Hepatic stellate cell (primary cell): ENCODE data around the gene CHST14.

Experiments
- DNase-seq: peaks from one replicate; pipeline ENCODE4 v3.0.0; 2011; ENCODE audit warnings: low spot score

Gene CHST14

DNA sequence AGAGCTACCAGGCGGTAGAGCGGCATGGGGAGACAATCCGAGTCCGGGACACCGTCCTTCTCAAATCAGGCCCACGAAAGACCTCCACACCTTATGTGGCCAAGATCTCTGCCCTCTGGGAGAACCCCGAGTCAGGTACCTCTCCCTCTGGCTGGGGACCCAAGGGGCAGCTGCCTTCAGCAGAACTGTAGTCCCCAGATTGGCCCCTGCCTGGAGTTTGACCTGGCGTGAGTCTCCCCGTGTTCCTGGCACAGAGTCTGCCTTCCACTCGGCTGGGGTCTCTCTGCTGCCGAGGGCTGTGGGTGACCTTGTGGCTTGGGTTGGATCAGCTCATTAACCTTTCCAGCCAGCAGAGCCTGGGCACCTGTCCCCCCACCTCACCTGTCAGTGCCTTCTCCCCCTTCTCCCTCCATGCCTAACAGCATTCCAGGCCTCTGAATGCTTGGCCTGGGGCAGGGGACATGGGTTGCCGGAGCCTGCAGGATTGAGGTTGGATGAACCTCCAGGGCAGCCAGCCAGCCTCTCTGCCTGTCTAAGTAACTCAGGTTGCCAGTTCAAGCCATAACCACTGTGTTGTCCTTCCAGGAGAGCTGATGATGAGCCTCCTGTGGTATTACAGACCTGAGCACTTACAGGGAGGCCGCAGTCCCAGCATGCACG lies 6.8 kb upstream of the CHST14 start:
- no peak for DNase-seq

GRCh38 chr15:40464595-40465185 lies 6.1 kb upstream of the CHST14 start:
- no peak for DNase-seq

- DNase-seq, result no peak
Measured at GRCh38 chr15:40465939-40466338, 4.8 kb upstream of the CHST14 start.

DNA sequence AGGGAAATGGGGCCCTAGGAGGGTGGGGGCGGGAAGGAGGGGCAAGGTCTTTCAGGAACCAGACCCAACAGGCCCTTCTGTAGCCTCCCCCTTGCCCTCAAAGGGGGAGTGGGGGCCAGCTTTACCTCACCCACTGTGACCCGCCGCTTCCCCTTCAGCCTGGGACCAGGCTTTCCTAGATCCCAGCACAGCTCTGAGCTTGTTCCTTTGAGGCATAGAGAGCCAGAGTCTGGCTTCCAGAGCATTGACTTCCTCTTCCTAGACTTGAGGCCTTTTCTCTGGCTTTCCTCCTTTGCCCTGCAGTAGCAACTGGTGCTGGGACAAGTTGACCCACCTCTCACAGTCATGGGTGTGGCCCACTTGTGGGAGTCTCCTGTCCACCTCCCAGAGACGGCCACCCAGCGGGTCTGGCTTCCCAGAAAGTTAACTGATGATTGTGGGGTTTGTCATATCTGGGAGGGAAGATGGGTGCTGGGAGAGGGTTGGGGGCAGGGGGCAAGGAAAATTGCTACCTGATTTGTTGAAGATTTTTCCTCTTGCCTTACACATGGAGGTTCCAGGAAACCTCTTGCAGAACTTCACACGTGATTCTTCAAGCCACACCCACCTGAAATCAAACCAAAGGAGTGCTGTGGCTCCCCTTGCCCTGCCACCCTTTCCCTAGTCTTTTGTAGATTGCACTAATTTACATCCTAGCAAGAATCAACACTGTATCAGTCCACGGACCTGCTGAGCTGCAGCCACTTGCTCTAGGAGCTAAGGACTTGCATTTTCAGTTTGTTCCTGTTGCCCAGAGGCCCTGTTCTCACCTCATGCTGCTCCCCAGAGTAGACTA lies 4.1 kb upstream of the CHST14 start:
- DNase-seq, result no peak

GRCh38 chr15:40467261-40467615 lies 3.5 kb upstream of the CHST14 start:
- DNase-seq, result no peak

- DNase-seq, result no peak
Measured at GRCh38 chr15:40468898-40469331, 1.9 kb upstream of the CHST14 start.

DNA sequence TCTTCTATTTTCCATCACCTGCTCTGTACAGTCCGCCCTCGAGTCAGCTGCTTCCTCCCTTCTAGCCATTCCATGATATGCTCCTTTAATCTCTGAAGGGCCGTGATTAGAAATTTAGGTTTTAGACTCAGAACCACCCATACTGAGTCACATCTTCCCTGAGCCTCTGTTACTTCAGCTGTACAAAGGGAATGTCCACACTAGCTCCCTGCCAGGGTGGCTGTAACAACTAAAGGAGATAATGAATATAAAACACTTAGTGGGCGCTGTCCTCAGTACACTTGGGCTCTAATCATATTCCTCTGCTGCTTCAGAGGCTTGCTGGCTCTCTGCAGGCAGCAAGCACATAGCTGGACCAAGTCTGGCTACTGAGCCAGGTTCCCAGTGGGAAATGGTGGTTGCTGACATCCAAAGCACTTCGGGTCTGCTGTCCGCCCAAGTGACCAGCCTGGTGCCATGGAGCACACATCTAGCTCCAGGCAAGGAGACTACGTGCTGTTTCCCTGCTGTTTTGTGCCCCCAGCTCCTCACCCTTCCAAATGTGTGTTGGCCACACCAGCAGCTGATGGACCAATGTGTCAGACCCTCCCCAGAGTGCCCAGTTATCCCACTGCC lies 901 bp upstream of the CHST14 start:
- no peak for DNase-seq

- DNase-seq, result peak; percentile 40
Measured at GRCh38 chr15:40471105-40471807, 472 bp downstream of the CHST14 start.

GRCh38 chr15:40471808-40472150 lies 995 bp downstream of the CHST14 start:
- no peak for DNase-seq

DNA sequence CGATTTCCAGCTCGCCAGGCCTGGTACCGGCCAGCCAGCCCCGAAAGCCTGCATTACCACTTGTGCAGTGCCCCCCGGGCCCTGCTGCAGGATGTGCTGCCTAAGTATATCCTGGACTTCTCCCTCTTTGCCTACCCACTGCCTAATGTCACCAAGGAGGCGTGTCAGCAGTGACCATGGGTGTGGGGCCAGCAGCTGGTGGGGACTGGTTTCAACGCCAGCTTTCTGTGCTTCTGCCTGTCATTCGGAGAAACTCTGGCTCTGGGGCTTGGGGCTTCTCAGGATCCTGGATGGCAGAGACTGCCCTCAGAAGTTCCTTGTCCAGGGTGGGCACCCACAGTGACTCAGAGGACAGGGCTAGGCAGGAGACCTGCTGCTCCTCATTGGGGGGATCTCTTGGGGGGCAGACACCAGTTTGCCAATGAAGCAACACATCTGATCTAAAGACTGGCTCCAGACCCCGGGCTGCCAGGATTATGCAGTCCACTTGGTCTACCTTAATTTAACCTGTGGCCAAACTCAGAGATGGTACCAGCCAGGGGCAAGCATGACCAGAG lies 1.5 kb downstream of the CHST14 start:
- no peak for DNase-seq

DNA sequence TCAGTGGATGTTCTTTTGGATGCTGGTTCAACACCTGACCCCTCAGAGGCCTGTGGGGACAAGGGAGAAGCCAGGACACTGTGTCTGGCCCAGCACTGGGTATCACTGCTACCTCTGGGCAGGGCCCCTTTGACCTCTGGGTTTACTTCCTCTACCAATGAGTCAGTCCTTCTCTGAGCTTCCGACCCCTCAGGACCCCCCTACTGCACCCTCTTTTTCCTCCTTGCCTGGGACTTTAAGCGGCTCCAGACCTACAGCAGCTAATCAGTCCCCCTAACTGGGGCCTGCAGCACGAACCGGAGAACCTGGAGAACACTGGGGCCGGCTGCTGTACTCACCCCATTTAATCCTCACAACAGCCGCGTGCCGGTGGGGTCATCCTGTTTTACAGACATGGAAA lies 3.8 kb downstream of the CHST14 start:
- no peak for DNase-seq

- DNase-seq, result no peak
Measured at GRCh38 chr15:40477642-40478327, 7.0 kb downstream of the CHST14 start.

DNA sequence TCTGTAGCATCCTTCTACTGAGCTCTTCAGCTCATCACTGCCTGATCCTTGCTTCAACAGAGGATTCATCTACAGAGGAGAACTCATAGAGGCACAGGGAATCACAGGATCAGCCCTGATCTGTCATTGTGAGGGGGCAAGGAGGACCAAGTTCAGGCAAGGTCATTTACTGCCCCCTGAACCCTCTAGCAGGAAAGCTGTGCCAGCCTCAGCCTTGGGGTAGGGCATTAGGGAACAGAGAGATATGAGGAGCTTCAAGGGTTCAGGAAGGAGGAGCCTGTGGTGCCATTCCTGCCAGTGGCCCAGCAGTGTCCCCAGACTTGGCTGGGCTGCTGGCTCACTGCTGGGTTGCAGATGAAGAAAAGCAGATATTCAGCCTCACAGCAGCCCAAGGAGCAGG lies 8.2 kb downstream of the CHST14 start:
- no peak for DNase-seq

- DNase-seq, result no peak
Measured at GRCh38 chr15:40481341-40482074, 10.7 kb downstream of the CHST14 start.

DNA sequence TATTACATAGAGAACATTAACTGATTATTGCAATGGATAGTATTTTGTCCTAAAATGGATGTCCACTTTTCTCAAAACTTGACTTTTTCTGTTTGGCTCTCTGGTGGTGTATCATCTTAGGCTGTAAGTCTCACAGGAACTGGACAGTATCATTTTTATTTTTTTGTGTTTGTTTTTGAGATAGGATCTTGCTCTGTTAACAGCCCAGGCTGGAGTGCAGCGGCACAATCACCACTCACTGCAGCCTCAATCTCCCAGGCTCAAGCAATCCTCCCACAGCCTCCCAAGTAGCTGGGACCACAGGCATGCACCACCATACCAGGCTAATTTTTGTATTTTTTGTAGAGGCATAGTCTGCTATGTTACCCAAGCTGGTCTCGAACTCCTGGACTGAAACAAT lies 13.1 kb downstream of the CHST14 start:
- DNase-seq, result no peak

DNA sequence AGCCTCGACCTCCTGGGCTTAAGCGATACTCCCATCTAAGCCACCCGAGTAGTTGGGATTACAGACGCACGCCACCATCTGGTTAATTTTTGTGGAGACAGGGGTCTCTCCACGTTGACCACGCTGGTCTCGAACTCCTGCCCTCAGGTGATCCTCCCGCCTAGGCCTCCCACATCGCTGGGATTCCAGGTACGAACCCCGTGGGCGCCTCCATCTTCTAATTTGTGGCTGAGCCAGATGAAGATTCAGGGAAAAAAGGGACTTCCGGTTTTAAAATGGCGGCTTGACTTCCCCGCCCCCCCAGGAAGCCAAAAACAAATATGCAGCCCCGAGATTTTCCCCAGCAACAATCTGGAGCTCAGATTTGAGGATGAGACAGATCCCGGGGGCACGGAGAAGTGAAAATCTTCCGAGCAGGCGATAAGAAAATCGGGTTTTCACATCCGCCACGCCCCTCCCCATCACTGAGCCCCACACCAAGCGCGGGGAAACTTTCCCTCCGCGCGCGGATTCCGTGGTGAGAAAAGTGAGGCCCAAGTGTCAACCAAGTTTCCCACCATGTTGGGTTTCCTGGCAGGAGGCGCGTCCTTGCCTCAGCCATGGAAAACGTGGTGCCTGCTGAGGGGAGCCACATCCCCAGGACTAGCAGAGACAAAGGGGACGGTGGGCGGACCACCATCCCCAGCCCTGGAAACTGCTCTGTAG lies 15.4 kb downstream of the CHST14 start:
- no peak for DNase-seq

DNA sequence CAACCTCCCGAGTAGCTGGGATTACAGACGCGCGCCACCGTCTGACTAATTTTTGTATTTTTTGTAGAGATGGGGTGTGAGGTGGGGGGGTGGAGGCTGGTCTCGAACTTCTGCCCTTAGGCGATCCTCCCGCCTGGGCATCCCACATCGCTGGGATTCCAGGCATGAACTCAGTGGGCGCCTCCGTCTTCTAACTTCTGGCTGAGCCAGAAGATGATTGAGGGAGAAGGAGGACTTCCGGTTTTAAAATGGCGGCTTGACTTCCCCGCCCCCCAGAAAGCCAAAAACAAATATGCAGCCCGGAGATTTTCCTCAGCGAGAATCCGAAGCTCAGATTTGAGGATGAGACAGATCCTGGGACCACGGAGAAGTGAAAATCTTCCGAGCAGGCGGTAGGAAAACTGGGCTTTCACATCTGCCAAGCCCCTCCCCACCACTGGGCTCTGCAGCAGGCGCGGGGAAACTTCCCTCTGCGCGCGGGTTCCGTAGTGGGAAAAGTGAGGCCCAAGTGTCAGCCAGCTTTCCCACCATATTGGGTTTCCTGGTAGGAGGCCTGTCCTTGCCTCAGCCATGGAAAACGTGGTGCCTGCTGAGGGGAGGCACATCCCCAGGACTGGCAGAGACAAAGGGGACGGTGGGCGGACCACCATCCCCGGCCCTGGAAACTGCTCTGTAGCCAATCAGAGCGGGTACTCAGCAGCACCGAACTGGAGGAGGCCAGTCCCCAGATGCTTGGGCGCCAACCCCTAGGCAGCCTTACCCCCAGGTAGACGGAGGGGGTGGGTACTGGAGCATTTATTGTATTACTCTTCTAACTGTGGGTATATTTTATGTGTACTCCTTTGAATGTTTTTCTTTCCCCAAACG lies 17.3 kb downstream of the CHST14 start:
- no peak for DNase-seq

DNA sequence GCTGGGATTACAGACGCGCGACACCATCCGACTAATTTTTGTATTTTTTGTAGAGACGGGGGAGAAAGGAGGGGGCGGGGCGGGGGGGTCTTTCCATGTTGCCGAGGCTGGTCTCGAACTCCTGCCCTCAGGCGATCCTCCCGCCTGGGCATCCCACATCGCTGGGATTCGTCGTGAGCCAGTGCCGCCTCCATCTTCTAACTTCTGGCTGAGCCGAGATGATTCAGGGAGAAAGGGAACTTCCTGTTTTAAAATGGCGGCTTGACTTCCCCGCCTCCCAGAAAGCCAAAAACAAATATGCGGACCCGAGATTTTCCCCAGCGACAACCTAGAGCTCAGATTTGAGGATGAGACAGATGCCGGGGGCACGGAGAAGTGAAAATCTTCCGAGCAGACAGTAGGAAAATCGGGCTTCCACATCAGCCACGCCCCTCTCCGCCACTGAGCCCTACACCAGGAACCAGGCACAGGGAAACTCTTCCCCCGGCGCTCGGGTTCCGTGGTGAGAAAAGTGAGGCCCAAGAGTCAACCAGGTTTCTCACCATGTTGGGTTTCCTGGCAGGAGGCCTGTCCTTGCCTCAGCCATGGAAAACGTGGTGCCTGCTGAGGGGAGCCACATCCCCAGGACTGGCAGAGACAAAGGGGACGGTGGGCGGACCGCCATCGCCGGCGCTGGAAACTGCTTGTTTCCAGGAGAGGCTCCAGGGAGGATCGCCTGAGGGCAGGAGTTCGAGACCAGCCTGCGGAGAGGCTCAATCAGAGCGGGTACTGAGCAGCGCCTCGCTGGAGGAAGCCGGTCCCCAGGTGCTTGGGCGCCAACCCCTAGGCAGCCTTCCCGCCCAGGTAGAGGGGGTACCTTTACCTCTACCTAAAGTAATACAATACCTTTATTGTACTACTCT lies 18.7 kb downstream of the CHST14 start:
- DNase-seq, result no peak
